Left renal pelvis (tissue), 4 donors: ENCODE results near the gene RD3L. TPM values are rescaled to one million over a fixed set of nuclear protein-coding genes. Genes with fewer than 3 reads are reported as not detected.

Experiments used
- DNase-seq, 4 donors: peaks; one replicate each; pipeline ENCODE4 v3.0.0-alpha.2; 2013; ENCODE audit warnings: low read depth in 4 of 4, low spot score in 3 of 4
- polyA plus RNA-seq, 4 donors: library from polyadenylated mRNA; unstranded; fragments of 120-200 nt; gene quantifications; one replicate each; pipeline ENCODE4 v1.2.1, GENCODE V29; 2013; ENCODE audit not compliant: insufficient read length in 4 of 4

The RD3L gene
- polyA plus RNA-seq, 4 donors, result not detected

DNA sequence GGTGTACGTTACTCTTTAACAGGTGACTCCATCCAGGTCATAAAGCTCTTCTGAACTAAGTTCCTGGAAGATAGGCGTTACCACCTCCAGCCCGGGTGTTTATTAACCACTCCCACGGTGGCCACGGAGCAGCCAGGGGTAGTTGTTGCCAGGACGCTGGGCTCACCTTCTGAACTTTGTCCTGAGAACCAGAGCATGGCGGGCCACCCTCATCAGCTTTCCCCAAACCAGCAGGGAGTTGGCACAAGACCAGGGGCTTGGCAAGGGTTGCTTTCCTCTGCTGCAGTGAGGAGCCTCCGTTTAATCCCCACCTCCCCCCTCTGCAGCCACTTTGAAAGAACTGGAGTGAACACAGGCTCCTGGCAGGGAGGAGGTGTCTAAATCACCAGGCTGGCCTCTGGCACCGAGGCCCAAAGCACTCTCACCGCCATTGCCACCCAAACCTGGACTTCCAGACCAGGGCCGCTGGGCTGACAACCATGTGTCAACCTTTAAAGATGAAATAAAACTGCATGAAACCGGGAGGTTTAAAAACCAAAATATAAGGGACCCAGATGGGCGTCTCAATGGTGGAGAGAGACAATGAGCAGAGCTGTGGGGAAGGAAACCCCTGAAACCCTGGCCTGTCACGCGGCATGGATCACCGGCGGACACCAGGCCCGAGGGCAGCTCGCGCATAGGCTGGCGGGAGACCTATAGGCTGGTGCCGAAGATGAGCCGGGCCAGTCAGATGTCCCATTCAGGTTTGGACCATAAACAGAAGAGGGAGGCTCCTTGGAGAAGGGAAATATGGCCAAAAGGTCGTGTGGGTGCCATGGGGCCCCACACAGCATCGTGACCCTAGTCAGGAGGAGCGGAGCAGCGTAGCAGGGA is 45.0 kb downstream of the RD3L start:
- no peak for DNase-seq

DNA sequence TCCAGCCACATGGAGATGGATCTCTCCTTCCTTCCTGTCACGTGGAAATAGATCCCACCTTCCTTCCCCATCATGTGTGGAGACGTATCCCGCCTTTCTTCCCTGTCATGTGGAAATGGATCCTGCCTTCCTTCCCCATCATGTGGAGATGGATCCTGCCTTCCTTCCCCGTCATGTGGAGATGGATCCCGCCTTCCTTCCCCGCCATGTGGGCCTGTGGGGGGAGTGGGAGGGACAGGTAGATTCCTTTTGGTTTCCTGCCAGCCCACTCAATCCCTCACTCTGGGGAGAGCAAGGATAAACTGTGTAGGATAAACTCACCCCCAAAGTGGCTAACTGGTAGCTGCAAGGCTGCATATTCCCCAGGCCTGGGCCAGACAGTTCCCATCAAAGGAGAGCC is 45.8 kb downstream of the RD3L start:
- DNase-seq, result no peak

DNA sequence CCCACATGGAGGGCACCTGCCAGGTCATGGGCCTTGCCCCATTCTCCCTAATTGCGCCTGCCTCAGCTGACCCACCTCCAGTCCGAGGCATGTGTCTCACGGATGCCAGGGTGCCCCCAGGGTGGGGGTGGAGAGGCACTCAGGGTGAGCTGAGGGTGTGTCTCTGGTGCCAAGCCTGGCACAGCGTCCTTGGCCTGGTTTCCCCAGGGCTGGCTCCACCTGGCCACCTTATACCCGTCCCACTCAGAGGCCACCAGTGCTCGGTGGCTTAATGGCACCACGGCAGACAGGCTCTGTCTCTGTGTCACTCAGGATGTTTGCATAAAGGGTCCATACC is 47.6 kb downstream of the RD3L start:
- DNase-seq, result no peak

DNA sequence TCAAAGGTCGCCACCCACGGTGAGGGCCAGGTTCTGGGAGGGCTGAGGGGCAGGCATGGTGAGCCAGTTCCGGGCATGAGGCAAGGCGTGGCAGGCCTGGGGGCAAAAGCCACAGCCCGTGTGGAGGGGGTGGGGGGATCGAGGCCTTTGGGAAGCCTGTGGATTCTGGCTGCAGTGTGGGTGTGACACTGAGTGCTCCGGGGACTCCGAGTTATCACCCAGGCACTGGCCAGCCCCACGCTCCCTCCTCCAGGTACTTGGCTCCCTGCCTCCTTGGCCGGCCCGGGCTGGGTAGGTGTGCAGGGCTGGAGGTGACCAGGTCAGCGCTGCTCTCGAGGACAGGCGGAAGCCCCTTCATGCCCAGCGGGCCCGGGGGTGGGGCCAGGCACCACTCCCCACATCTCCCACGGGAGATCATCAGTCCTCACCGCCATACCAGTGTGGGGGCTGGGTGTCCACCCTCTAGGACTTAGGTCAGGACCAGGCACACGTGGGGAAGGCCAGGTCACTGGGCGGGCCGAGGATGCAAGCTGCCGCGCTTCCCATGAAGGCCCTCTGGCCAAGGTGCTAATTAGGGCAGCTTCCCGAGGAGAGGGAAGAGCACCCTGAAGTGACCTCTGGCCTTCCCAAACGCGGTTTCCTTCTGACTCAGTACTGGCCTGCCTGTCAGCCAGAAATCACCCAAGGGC is 48.2 kb downstream of the RD3L start:
- DNase-seq, result no peak

DNA sequence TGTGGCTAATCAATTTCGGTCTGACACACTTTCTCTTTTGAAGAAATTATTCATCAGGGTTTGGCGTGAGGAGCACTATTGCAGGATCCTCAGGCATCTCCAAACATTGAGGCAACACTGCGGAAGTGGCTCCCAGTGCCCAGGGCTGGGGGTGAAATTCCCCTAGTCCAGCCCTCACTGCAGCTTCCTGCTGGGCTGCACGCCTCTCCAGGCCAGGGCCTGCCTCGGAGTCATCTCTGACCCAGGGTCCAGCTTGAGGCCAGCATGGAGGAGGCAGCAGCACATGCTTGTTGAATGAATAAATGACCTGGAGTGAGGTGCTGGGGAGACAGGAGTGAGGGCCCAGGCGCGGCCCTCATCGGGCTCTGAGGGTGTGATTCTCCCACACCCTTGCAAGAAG is 50.1 kb downstream of the RD3L start:
- DNase-seq, result no peak

DNA sequence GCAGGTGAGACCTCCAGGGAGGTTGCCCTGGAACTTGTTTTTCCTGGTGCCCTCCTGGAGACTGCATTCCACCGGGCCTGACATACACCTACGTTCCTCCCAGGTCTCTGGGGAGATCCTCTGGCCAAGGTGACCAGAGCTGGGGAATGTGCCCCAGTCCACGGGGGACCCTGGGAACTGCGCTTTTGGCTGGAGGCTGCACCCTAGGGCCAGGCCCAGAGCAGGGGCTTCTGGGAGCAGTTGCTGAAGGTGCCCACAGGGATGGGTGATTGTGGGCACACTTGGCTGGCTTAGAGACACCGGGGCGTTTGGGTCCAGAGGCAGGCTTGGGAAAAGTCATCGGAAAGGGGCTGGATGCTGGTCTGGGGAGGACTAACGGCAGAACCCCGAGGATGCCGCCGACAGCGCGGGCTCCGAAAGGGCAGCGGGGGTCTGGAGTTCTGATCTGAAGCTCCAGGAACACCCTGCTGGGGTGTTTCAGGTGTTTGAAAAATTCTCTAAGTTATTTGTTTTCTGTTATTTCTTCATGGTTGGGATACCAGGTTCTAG is 50.6 kb downstream of the RD3L start:
- no peak for DNase-seq

DNA sequence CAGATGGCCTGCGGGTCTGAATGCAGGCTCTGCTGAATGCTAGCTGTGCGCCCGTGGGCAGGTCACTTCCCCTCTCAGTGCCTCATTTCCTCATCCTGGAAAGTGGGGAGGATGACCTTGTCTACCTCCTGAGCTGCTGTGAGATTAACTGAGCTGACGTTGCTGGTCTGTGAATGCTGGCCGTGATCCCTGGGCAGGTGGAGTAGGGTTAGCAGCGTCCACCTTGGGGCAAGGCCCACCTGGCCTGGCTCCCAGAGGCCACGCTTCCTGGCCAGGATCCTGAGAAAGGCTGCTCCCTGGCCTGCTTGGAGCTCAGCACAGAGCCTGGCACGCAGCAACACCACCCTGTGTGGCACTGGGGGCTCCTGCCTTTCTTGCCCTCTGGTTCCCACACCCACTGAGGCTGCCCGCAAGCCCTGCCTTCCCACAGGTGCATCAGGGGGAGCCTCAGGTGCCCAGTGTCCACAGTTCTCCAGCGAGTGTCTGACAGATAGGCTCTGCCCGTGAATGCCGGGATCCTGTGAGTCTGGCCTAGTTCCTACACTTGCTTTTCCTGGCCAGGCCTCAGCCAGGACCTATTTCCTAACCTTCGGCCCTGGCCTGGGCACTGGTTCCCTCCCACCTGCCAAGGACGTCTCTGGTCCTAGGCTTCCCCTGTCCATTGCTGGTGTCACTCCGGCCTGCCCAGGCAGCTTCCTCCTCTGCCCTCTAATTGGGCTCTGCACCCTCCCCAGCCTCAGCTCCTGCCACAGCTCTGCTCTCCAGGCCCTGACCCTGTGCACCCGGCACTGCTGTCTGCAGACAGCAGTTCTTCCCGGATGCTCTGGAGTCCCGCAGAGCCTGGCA is 51.3 kb downstream of the RD3L start:
- no peak for DNase-seq

Other genes starting within 250 kb of the RD3L start
- gene XRCC3, start 227.1 kb downstream of the RD3L start, polyA plus RNA-seq, result 10 to 100 TPM; 11.5 to 23.9 (median 12.6) TPM
- 10 to 100 TPM; 50.6 to 60.4 (median 55.2) TPM for gene ZFYVE21, start 226.7 kb downstream of the RD3L start, polyA plus RNA-seq
- gene PPP1R13B, start 95.0 kb downstream of the RD3L start, polyA plus RNA-seq, result 10 to 100 TPM; 14.5 to 38.8 (median 32.8) TPM
- gene TDRD9, start 14.1 kb downstream of the RD3L start, polyA plus RNA-seq, result 1 to 10 TPM; 1.0 to 4.0 (median 2.5) TPM
- 10 to 100 TPM in 2 of 4 donors, 1 to 10 TPM in 2; 1.4 to 18.9 (median 10.0) TPM for gene ASPG, start 143.2 kb upstream of the RD3L start, polyA plus RNA-seq
- 10 to 100 TPM in 2 of 4 donors, 1 to 10 TPM in 2; 3.3 to 13.9 (median 9.8) TPM for gene KIF26A, start 196.1 kb upstream of the RD3L start, polyA plus RNA-seq